ENCODE measurements around the gene CREBL2.

The CREBL2 gene

GRCh38 chr12:12682284-12682683 lies 70.6 kb downstream of the CREBL2 start:
- CTCF ChIA-PET: interaction anchor here (0.9 kb wide), 1 partner anchor 27 kb away, joined by 3 read pairs; no protein-coding TSS in a partner anchor
- H3K4me3 ChIP-seq (ENCODE audit: low read depth, low read length): no peak overlapping the region
- no peak for DNase-seq (ENCODE audit: low read depth, low spot score)
- POLR2A ChIA-PET: no interaction called here
- TF ChIP-seq, protein P1, sequence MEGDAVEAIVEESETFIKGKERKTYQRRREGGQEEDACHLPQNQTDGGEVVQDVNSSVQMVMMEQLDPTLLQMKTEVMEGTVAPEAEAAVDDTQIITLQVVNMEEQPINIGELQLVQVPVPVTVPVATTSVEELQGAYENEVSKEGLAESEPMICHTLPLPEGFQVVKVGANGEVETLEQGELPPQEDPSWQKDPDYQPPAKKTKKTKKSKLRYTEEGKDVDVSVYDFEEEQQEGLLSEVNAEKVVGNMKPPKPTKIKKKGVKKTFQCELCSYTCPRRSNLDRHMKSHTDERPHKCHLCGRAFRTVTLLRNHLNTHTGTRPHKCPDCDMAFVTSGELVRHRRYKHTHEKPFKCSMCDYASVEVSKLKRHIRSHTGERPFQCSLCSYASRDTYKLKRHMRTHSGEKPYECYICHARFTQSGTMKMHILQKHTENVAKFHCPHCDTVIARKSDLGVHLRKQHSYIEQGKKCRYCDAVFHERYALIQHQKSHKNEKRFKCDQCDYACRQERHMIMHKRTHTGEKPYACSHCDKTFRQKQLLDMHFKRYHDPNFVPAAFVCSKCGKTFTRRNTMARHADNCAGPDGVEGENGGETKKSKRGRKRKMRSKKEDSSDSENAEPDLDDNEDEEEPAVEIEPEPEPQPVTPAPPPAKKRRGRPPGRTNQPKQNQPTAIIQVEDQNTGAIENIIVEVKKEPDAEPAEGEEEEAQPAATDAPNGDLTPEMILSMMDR (IDR thresholded peaks at IDR 0.05; ENCODE audit: insufficient read depth, low read length, missing control alignments): no peak

DNA sequence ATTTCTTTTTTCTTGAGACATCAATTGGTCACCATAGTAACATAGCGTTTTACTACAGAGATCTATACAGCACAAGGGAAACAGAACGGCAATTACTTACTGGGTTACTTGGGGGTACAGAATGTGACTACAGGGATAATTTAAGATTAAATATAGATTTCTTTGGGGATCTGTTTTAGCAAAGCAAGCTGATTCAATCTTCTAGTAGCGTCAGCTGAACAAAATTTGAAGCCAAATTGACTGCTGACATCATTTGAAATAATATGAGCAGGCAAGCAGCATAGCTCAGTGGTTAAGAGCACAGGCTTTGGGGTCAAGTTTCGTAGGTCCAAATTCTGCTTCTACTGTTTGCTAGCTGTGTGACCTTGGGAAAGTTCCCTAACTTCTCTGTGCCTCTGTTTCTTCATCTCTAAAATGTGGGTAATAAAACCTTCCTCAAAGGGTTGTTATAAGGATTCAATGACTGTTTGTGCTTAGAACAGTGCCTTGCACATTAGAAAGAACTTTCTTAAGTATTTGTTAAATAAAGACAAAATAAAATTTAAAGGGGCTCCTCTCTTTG lies 71.5 kb downstream of the CREBL2 start:
- ChIA-PET POLR2A (no interaction called here), CTCF (interaction anchor here (0.9 to 1.1 kb wide), 2 partner anchors 11 to 27 kb away, joined by 3 to 5 read pairs; no protein-coding TSS in a partner anchor)
- DNase-seq (ENCODE audit: low read depth, low spot score): no peak
- TF ChIP-seq, protein P1 (IDR thresholded peaks at IDR 0.05; ENCODE audit: insufficient read depth, low read length, missing control alignments): no peak
- no peak overlapping the region for H3K4me3 ChIP-seq (ENCODE audit: low read depth, low read length)

- DNase-seq (ENCODE audit: low read depth, low spot score): no peak
- CTCF ChIA-PET: interaction anchor here (0.9 to 1.1 kb wide), 2 partner anchors 11 to 28 kb away, joined by 3 to 5 read pairs; no protein-coding TSS in a partner anchor
- TF ChIP-seq, protein P1 (IDR thresholded peaks at IDR 0.05; ENCODE audit: insufficient read depth, low read length, missing control alignments): no peak
- no peak overlapping the region for H3K4me3 ChIP-seq (ENCODE audit: low read depth, low read length)
- POLR2A ChIA-PET: no interaction called here
These were observed 72.0 kb downstream of the CREBL2 start for GRCh38 chr12:12683725-12684124.

DNA sequence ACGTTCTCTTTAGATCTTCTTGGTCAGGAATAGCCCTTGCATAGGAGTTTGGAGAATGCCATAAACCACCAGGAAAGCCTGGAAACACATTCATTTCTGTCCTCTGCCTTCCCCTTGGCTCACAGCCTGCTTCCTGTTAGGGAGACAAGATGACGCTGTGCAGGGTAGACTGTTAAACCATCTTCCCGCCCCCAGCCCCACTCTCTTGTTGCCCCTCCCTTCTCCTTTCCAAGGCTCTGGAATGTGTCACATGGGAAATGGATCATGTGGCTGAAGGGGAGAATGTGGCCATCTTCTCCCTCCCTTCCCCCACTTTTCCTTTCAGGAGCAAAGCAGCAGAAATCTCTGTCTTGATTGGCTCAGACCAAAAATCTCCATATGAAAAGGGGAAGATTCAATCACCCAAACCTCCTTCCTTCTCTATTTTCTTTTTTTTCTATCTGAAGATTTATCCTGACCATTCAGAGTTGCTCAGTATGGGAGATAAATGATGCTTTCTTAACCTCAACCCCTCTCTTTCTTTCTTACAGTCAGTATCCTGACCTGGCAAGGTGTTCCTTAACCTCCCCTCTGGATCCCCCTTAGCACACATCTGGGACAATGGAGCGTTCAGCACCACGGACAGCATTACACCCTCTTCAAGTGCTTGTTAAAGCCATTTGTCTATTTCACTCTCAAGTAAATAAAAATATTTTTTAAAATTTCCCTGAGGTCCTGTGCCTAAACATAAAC lies 72.9 kb downstream of the CREBL2 start:
- POLR2A ChIA-PET: no interaction called here
- CTCF ChIA-PET: interaction anchor here (0.9 to 1.8 kb wide), 3 partner anchors 10 to 29 kb away, joined by 3 to 6 read pairs (median 5); no protein-coding TSS in a partner anchor
- H3K4me3 ChIP-seq (ENCODE audit: low read depth, low read length): no peak overlapping the region
- TF ChIP-seq, protein P1 (IDR thresholded peaks at IDR 0.05; ENCODE audit: insufficient read depth, low read length, missing control alignments): no peak
- DNase-seq (ENCODE audit: low read depth, low spot score): no peak

- no peak overlapping the region for H3K4me3 ChIP-seq (ENCODE audit: low read depth, low read length)
- TF ChIP-seq, protein P1 (IDR thresholded peaks at IDR 0.05; ENCODE audit: insufficient read depth, low read length, missing control alignments): no peak
- ChIA-PET CTCF (interaction anchor here (1.8 kb wide), 1 partner anchor 10 kb away, joined by 6 read pairs; no protein-coding TSS in a partner anchor), POLR2A (no interaction called here)
- DNase-seq (ENCODE audit: low read depth, low spot score): no peak
These were observed 73.6 kb downstream of the CREBL2 start for GRCh38 chr12:12685305-12685704.

DNA sequence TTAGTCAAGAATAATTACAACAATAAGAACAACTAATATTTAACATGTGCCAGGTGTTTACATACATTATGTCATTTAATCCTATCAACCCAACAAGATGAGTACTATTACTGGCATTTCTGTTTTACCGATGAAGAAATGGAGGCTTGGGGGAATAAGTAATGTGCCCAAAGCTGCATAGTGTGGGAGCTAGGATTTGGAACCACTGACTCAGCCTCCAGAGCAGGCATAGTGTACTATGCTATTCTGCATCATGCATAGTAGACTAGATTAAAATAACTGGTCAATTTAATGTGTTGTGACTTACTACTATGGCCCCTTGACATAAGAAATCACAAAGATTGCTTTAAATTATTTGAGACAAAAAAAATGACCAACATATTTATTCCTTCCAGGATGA lies 74.8 kb downstream of the CREBL2 start:
- TF ChIP-seq, protein P1 (IDR thresholded peaks at IDR 0.05; ENCODE audit: insufficient read depth, low read length, missing control alignments): no peak
- ChIA-PET POLR2A (no interaction called here), CTCF (interaction anchor here (1.0 to 1.9 kb wide), 3 partner anchors 9 to 31 kb away, joined by 3 to 6 read pairs (median 6); no protein-coding TSS in a partner anchor)
- no peak overlapping the region for H3K4me3 ChIP-seq (ENCODE audit: low read depth, low read length)
- DNase-seq (ENCODE audit: low read depth, low spot score): no peak
